Measurements from ENCODE around the gene FTSJ3.
"Not testable (repeated sequence)": the region's sequence is repeated elsewhere in the genome, so short reads cannot be mapped to it uniquely, and the experiment has no call there.

Gene FTSJ3

GRCh38 chr17:63804328-63804727, 23.1 kb downstream of the FTSJ3 start:
- no peak for TF ChIP-seq CTCF (IDR thresholded peaks at IDR 0.05; ENCODE audit: low read depth, low read length)
- Histone ChIP-seq H3K36me3 (peaks cover 98% of the 10 kb centered on the region), H3K4me3 (ENCODE audit: low read depth, low read length) (no peak overlapping the region), H3K27me3 (ENCODE audit: insufficient read depth, low read depth, severe bottlenecking) (no peaks in the 10 kb centered on the region), H3K9me3 (ENCODE audit: severe bottlenecking) (no peaks in the 10 kb centered on the region), H3K27ac (no peak overlapping the region)
- DNase-seq, result no peak

DNA sequence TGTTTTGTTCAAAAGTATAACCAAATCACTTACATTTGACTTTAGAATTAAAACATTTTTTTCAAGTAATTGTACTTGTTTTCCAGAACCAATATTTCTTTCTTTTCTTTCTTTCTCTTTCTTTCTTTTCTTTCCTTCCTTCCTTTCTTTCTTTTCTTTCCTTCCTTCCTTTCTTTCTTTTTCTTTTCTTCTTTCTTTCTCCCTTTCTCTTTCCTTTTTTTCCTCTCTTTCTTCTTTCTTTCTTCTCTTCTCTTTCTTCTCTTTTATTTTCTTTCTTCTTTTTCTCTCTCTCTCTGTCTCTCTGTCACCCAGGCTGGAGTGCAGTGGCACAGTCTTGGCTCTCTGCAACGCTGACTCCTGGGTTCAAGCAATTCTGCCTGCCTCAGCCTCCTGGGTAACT, 26.7 kb downstream of the FTSJ3 start:
- no peaks in the 10 kb centered on the region for H3K27me3 ChIP-seq (ENCODE audit: insufficient read depth, low read depth, severe bottlenecking)
- H3K9me3 ChIP-seq (ENCODE audit: severe bottlenecking), result no peaks in the 10 kb centered on the region
- H3K27ac ChIP-seq, result no peak overlapping the region
- H3K4me3 ChIP-seq (ENCODE audit: low read depth, low read length), result no peak overlapping the region
- no peak for DNase-seq
- H3K36me3 ChIP-seq, result peaks cover 96% of the 10 kb centered on the region
- no peak for TF ChIP-seq CTCF (IDR thresholded peaks at IDR 0.05; ENCODE audit: low read depth, low read length)

- DNase-seq, result no peak
- Histone ChIP-seq H3K27ac (no peak overlapping the region), H3K4me3 (ENCODE audit: low read depth, low read length) (no peak overlapping the region), H3K36me3 (peaks cover 95% of the 10 kb centered on the region), H3K27me3 (ENCODE audit: insufficient read depth, low read depth, severe bottlenecking) (no peaks in the 10 kb centered on the region), H3K9me3 (ENCODE audit: severe bottlenecking) (no peaks in the 10 kb centered on the region)
- no peak for TF ChIP-seq CTCF (IDR thresholded peaks at IDR 0.05; ENCODE audit: low read depth, low read length)
Measured at GRCh38 chr17:63798572-63799106, 28.8 kb downstream of the FTSJ3 start.

DNA sequence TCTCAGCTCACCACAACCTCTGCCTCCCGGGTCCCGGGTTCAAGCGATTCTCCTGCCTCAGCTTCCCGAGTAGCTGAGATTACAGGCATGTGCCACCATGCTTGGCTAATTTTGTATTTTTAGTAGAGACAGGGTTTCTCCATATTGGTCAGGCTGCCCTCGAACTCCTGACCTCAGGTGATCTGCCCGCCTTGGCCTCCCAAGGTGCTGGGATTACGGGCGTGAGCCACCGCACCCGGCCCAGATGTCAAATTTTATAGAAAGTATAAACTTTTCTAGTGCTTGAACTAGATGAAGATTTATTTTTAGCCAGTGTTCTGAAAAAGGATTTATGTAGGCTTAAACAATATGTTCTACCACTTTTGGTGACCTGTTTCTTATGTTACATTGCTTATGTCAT, 31.1 kb downstream of the FTSJ3 start:
- peaks cover 97% of the 10 kb centered on the region for H3K36me3 ChIP-seq
- H3K4me3 ChIP-seq (ENCODE audit: low read depth, low read length); H3K9me3 ChIP-seq (ENCODE audit: severe bottlenecking); H3K27ac ChIP-seq; H3K27me3 ChIP-seq (ENCODE audit: insufficient read depth, low read depth, severe bottlenecking); DNase-seq: not testable (repeated sequence)

- DNase-seq, result no peak
- H3K36me3 ChIP-seq, result peaks cover 97% of the 10 kb centered on the region
Measured at GRCh38 chr17:63792055-63792729, 35.3 kb downstream of the FTSJ3 start.

DNA sequence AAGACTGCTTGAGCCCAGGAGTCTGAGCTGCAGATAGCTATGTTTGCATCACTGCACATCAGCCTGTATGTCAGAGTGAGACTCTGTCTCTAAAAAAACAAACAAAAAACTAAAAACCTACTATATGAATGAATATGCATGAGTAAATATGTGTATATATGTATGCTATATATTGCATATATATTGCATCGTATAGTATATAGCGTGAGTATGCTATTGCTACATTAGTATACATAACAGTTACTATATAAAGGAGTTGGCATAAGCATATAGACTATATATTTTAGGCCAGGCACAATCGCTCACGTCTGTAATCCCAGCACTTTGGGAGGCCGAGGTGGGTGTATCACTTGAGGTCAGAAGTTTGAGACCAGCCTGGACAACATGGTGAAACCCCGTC, 37.4 kb downstream of the FTSJ3 start:
- no peaks in the 10 kb centered on the region for H3K9me3 ChIP-seq (ENCODE audit: severe bottlenecking)
- H3K27me3 ChIP-seq (ENCODE audit: insufficient read depth, low read depth, severe bottlenecking), result no peaks in the 10 kb centered on the region
- no peak overlapping the region for H3K27ac ChIP-seq
- H3K36me3 ChIP-seq, result peaks cover 96% of the 10 kb centered on the region
- no peak for TF ChIP-seq CTCF (IDR thresholded peaks at IDR 0.05; ENCODE audit: low read depth, low read length)
- no peak overlapping the region for H3K4me3 ChIP-seq (ENCODE audit: low read depth, low read length)
- DNase-seq, result no peak

More at GRCh38 chr17:63792055-63792729, 35.3 kb downstream of the FTSJ3 start:
- Histone ChIP-seq H3K27me3 (ENCODE audit: insufficient read depth, low read depth, severe bottlenecking) (no peaks in the 10 kb centered on the region), H3K27ac (no peak overlapping the region), H3K9me3 (ENCODE audit: severe bottlenecking) (no peaks in the 10 kb centered on the region), H3K4me3 (ENCODE audit: low read depth, low read length) (no peak overlapping the region)
- TF ChIP-seq CTCF (IDR thresholded peaks at IDR 0.05; ENCODE audit: low read depth, low read length), result no peak
